ENCODE results near the gene HECW1. TPM values are rescaled to one million over a fixed set of nuclear protein-coding genes. Genes with fewer than 3 reads are reported as not detected.

The HECW1 gene
- total and polyA plus RNA-seq, 2 donors (not counting 1 experiment from before 2014, with no cell fraction given): not detected

GRCh38 chr7:43583424-43584194 lies 471.2 kb downstream of the HECW1 start:
- Histone ChIP-seq H3K79me2 (ENCODE audit: control insufficient read depth, insufficient read depth, low read length) (peaks cover 62% of the 10 kb centered on the region), H4K20me1 (ENCODE audit: control insufficient read depth, insufficient read depth, low read length, poor library complexity, severe bottlenecking) (peaks cover 26% of the 10 kb centered on the region), H3K4me2 (replicated peaks; ENCODE audit: low read depth, low read length, poor library complexity, severe bottlenecking) (peak overlapping the region; percentile 82), H3K4me1 (ENCODE audit: control insufficient read depth in 2 of 2, insufficient read depth in 2 of 2, low read length in 2 of 2) (peaks cover 22 to 31% of the 10 kb centered on the region in 2 donors), H2AFZ (ENCODE audit: insufficient read depth, low read depth, low read length, poor library complexity, severe bottlenecking) (peak overlapping the region; percentile 39), H3K27ac (ENCODE audit: low read length in 2 of 2) (peak overlapping the region; percentile 86 to 94), H3K36me3 (replicated peaks in 1 of 2; ENCODE audit: control extremely low read depth in 1 of 2, control insufficient read depth in 1 of 2, extremely low read depth in 1 of 2, insufficient read depth in 2 of 2, low read length in 1 of 2) (peaks cover 1 to 3% of the 10 kb centered on the region in 2 experiments), H3K4me3 (ENCODE audit: control extremely low read depth in 1 of 5, extremely low read depth in 1 of 5, insufficient read depth in 1 of 5, low read depth in 2 of 5, low read length in 4 of 5) (peak overlapping the region; percentile 89 to 98 (median 91)), H3K9me3 (ENCODE audit: control extremely low read depth in 1 of 3, control insufficient read depth in 2 of 3, insufficient read depth in 1 of 3, low read length in 2 of 3) (no peaks in the 10 kb centered on the region), H3K9ac (ENCODE audit: low read length) (peak overlapping the region; percentile 78), H3K27me3 (replicated peaks in 1 of 4; ENCODE audit: control extremely low read depth in 1 of 4, control insufficient read depth in 3 of 4, insufficient read depth in 4 of 4, low read length in 3 of 4) (peaks cover 0 to 2% (median 0%) of the 10 kb centered on the region in 4 experiments)
- peak overlapping the region; percentile 98 for H3K4me3 Mint-ChIP-seq
- ATAC-seq (ENCODE audit: low read depth): peak; percentile 16
- DNase-seq: peak; percentile 81
- ChIA-PET CTCF (interaction anchor here (1.0 to 13.1 kb wide), 49 partner anchors 8 to 671 kb away, joined by 3 to 721 read pairs (median 9); partner anchors contain the start of genes BLVRA, C7orf25, COA1 and MRPL32), POLR2A (interaction anchor here (1.2 to 3.6 kb wide), 8 partner anchors 30 to 652 kb away, joined by 3 to 68 read pairs (median 6); partner anchors contain the start of genes MRPL32, MRPS24 and PSMA2)
- TF ChIP-seq, protein P1, sequence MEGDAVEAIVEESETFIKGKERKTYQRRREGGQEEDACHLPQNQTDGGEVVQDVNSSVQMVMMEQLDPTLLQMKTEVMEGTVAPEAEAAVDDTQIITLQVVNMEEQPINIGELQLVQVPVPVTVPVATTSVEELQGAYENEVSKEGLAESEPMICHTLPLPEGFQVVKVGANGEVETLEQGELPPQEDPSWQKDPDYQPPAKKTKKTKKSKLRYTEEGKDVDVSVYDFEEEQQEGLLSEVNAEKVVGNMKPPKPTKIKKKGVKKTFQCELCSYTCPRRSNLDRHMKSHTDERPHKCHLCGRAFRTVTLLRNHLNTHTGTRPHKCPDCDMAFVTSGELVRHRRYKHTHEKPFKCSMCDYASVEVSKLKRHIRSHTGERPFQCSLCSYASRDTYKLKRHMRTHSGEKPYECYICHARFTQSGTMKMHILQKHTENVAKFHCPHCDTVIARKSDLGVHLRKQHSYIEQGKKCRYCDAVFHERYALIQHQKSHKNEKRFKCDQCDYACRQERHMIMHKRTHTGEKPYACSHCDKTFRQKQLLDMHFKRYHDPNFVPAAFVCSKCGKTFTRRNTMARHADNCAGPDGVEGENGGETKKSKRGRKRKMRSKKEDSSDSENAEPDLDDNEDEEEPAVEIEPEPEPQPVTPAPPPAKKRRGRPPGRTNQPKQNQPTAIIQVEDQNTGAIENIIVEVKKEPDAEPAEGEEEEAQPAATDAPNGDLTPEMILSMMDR (IDR thresholded peaks at IDR 0.05): peak; percentile 27
- TF ChIP-seq EZH2 (IDR thresholded peaks at IDR 0.05; ENCODE audit: borderline replicate concordance, insufficient read depth, low read depth, low read length, poor library complexity, severe bottlenecking): no peak
- H3K27me3 Mint-ChIP-seq: no peaks in the 10 kb centered on the region
- H3K27ac Mint-ChIP-seq: peak overlapping the region; percentile 98
- intact Hi-C loops (cut with micrococcal nuclease): loop anchor here (1.0 to 2.0 kb wide), 5 partner anchors 41 to 1701 kb away; partner anchors contain the start of genes COA1, MRPL32 and PSMA2
- H3K9me3 Mint-ChIP-seq (ENCODE audit: insufficient read depth): no peaks in the 10 kb centered on the region
- under 1% methylated on average over 60 of the region's 66 CpGs for WGBS (ENCODE audit: insufficient coverage)
- H3K4me1 Mint-ChIP-seq: peaks cover 42% of the 10 kb centered on the region

Data from B cell (primary cell).